ENCODE results near the gene ATG10.
"Not testable (repeated sequence)": the region's sequence is repeated elsewhere in the genome, so short reads cannot be mapped to it uniquely, and the experiment has no call there.

ATG10 gene

GRCh38 chr5:82010696-82011095 is 38.9 kb downstream of the ATG10 start:
- Mint-ChIP-seq H3K4me1 (ENCODE audit: low read depth) (peaks cover 3% of the 10 kb centered on the region), H3K4me3 (no peak overlapping the region), H3K9me3 (ENCODE audit: low read depth) (peaks cover 8% of the 10 kb centered on the region), H3K27me3 (no peaks in the 10 kb centered on the region), H3K36me3 (peaks cover 31% of the 10 kb centered on the region), H3K27ac (no peak overlapping the region)

DNA sequence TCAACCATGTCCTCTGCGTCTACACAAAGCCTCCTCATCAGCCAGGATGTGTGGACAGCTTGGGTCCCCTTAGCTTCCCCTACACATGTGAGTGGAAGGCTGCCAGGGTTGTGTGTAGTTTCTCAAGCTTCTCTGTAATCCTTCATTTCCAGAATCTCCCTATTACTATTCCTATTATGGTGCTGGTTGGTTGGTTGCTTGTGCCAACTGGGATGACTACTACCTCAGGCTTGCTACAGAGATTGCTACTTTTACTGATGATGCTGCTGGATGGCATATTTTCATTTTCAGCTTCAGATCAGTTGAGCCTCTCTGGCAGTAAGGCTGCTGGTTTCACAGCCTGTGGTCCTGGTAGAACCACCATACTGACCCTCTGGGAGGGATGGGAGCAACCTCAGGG is 39.9 kb downstream of the ATG10 start:
- no peaks in the 10 kb centered on the region for H3K27me3 Mint-ChIP-seq
- peaks cover 3% of the 10 kb centered on the region for H3K4me1 Mint-ChIP-seq (ENCODE audit: low read depth)
- peaks cover 35% of the 10 kb centered on the region for H3K36me3 Mint-ChIP-seq
- H3K4me3 Mint-ChIP-seq: no peak overlapping the region
- H3K9me3 Mint-ChIP-seq (ENCODE audit: low read depth): peaks cover 14% of the 10 kb centered on the region
- no peak overlapping the region for H3K27ac Mint-ChIP-seq

DNA sequence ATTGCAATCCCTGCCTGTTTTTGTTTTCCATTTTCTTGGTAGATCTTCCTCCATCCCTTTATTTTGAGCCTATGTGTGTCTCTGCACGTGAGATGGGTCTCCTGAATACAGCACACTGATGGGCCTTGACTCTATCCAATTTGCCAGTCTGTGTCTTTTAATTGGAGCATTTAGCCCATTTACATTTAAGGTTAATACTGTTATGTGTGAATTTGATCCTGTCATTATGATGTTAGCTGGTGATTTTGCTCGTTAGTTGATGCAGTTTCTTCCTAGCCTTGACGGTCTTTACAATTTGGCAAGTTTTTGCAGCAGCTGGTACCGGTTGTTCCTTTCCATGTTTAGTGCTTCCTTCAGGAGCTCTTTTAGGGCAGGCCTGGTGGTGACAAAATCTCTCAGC is 42.8 kb downstream of the ATG10 start:
- H3K4me1 Mint-ChIP-seq (ENCODE audit: low read depth); H3K27me3 Mint-ChIP-seq; H3K27ac Mint-ChIP-seq; H3K4me3 Mint-ChIP-seq: not testable (repeated sequence)
- Mint-ChIP-seq H3K9me3 (ENCODE audit: low read depth) (peaks cover 14% of the 10 kb centered on the region), H3K36me3 (peaks cover 37% of the 10 kb centered on the region)

DNA sequence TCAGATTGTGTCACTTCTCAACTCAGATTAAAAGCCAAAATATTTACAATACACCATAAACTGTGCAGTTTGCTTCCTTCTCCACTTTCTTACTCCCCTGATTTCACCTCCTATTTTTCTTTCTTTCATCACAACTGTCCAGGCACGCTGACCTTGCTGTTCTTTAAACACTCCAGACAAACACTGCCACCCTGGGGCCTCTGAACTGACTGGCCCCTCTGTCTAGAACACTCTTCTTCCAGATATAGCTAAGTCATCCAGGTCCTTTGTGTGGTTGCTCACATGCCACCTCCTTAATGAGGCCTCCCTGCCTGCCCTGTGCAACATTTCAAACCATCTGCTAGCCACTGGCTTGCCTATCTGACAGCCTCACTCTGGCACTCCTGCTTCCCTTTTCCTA is 46.6 kb downstream of the ATG10 start:
- no peak overlapping the region for H3K4me3 Mint-ChIP-seq
- H3K9me3 Mint-ChIP-seq (ENCODE audit: low read depth): peaks cover 10% of the 10 kb centered on the region
- peaks cover 25% of the 10 kb centered on the region for H3K36me3 Mint-ChIP-seq
- no peak overlapping the region for H3K27ac Mint-ChIP-seq
- no peaks in the 10 kb centered on the region for H3K27me3 Mint-ChIP-seq
- peaks cover 3% of the 10 kb centered on the region for H3K4me1 Mint-ChIP-seq (ENCODE audit: low read depth)

GRCh38 chr5:82019342-82020138 is 47.7 kb downstream of the ATG10 start:
- H3K27me3 Mint-ChIP-seq: no peaks in the 10 kb centered on the region
- peaks cover 19% of the 10 kb centered on the region for H3K36me3 Mint-ChIP-seq
- H3K4me3 Mint-ChIP-seq: no peak overlapping the region
- peaks cover 3% of the 10 kb centered on the region for H3K4me1 Mint-ChIP-seq (ENCODE audit: low read depth)
- no peak overlapping the region for H3K27ac Mint-ChIP-seq
- H3K9me3 Mint-ChIP-seq (ENCODE audit: low read depth): peaks cover 6% of the 10 kb centered on the region

- Mint-ChIP-seq H3K4me3 (no peak overlapping the region), H3K9me3 (ENCODE audit: low read depth) (no peaks in the 10 kb centered on the region), H3K36me3 (peaks cover 9% of the 10 kb centered on the region), H3K4me1 (ENCODE audit: low read depth) (peaks cover 1% of the 10 kb centered on the region), H3K27me3 (no peaks in the 10 kb centered on the region), H3K27ac (no peak overlapping the region)
Measured at GRCh38 chr5:82022499-82022898, 50.7 kb downstream of the ATG10 start.

GRCh38 chr5:82023644-82024043 is 51.8 kb downstream of the ATG10 start:
- no peak overlapping the region for H3K4me3 Mint-ChIP-seq
- peaks cover 5% of the 10 kb centered on the region for H3K36me3 Mint-ChIP-seq
- H3K4me1 Mint-ChIP-seq (ENCODE audit: low read depth): peaks cover 1% of the 10 kb centered on the region
- H3K27me3 Mint-ChIP-seq: no peaks in the 10 kb centered on the region
- no peaks in the 10 kb centered on the region for H3K9me3 Mint-ChIP-seq (ENCODE audit: low read depth)
- no peak overlapping the region for H3K27ac Mint-ChIP-seq

DNA sequence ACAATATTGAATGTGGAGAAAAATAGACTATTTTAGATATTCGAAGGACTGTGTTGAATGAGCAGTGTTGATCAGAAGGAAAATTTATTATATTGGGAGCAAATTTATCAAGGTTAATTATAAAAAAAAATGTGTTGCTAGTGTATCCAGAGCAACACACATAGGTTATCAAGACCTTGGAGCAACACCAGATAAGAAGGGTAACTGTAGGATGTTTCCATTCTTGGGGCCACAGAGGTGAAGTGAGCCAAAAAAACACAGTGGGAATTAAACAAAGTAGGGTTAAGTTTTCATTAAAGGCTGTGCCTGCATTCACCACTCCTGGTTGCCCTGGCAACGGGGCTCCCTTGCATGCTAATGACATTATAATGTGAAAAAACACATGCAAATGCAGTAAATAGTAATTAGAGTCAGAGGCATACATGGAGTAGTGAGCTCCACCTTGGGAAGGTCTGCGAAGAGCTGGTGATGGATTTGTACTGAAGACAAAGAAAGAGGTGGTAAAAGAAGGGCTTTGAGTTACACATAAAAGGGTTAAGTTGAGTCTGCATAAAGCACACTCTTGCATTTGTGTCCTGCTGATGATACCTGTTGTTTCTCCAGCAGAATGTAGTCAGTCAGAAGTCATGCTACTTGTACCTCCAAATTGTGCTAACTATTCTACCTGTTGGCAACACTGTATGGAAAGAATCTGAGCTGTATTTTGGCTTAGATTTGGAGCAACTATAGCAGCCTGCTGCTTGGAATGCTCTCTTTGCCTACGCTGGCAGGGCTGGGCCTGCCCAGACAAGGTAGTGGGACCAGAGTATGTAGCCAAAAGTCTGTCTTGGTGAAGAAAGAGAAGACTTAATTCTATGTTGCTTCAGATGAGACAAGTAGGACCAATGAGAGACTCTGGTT is 59.6 kb downstream of the ATG10 start:
- Mint-ChIP-seq H3K27ac (no peak overlapping the region), H3K4me1 (ENCODE audit: low read depth) (peaks cover 1% of the 10 kb centered on the region)

DNA sequence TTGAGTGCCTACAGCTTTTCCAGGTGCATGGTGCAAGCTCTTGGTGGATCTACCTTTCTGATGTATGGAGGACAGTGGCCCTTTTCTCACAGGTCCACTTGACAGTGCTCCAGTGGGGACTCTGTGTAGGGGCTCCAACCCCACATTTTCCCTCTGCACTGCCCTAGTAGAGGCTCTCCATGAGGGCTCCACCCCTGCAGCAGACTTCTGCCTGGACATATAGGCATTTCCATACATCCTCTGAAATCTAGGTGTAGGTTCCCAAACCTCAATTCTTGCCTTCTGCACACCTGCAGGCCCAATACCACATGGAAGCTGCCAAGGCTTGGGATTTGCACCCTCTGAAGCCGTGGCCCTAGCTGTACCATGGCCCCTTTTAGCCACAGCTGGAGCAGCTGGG is 71.1 kb downstream of the ATG10 start:
- H3K9me3 Mint-ChIP-seq (ENCODE audit: low read depth); H3K4me1 Mint-ChIP-seq (ENCODE audit: low read depth); H3K27me3 Mint-ChIP-seq; H3K27ac Mint-ChIP-seq; H3K4me3 Mint-ChIP-seq: not testable (repeated sequence)
- peaks cover 31% of the 10 kb centered on the region for H3K36me3 Mint-ChIP-seq

More for the DNA sequence above, 59.6 kb downstream of the ATG10 start:
- Mint-ChIP-seq H3K9me3 (ENCODE audit: low read depth) (no peaks in the 10 kb centered on the region), H3K36me3 (peaks cover 4% of the 10 kb centered on the region), H3K4me3 (no peak overlapping the region), H3K27me3 (no peaks in the 10 kb centered on the region)

GRCh38 chr5:82044010-82044409 is 72.2 kb downstream of the ATG10 start:
- Mint-ChIP-seq H3K36me3 (peaks cover 26% of the 10 kb centered on the region), H3K27ac (no peak overlapping the region), H3K4me1 (ENCODE audit: low read depth) (no peaks in the 10 kb centered on the region), H3K4me3 (no peak overlapping the region), H3K27me3 (no peaks in the 10 kb centered on the region), H3K9me3 (ENCODE audit: low read depth) (peaks cover 6% of the 10 kb centered on the region)

GRCh38 chr5:82045554-82046275 is 73.9 kb downstream of the ATG10 start:
- Mint-ChIP-seq H3K27me3 (no peaks in the 10 kb centered on the region), H3K9me3 (ENCODE audit: low read depth) (peaks cover 6% of the 10 kb centered on the region), H3K4me1 (ENCODE audit: low read depth) (no peaks in the 10 kb centered on the region), H3K36me3 (peaks cover 25% of the 10 kb centered on the region), H3K27ac (no peak overlapping the region), H3K4me3 (no peak overlapping the region)

DNA sequence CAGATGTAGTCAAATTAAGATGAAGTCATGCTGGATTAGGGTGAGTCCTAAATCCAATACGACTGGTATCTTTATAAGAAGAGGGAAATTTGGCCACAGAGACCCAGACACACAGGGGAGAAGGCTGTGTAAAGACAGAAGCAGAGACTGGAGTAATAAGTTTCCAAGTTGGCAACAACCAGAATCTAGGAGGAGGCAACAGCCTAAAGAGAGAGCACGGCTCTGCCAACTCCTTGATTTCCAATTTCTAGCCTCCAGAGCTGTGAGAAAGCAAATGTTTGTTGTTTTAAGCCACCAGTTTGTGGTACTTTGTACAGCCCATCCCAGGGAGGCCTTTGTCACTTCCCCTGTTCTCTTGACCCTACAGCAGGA is 74.4 kb downstream of the ATG10 start:
- Mint-ChIP-seq H3K36me3 (peaks cover 25% of the 10 kb centered on the region), H3K4me3 (no peak overlapping the region), H3K27me3 (no peaks in the 10 kb centered on the region), H3K4me1 (ENCODE audit: low read depth) (no peaks in the 10 kb centered on the region), H3K9me3 (ENCODE audit: low read depth) (peaks cover 6% of the 10 kb centered on the region), H3K27ac (no peak overlapping the region)

DNA sequence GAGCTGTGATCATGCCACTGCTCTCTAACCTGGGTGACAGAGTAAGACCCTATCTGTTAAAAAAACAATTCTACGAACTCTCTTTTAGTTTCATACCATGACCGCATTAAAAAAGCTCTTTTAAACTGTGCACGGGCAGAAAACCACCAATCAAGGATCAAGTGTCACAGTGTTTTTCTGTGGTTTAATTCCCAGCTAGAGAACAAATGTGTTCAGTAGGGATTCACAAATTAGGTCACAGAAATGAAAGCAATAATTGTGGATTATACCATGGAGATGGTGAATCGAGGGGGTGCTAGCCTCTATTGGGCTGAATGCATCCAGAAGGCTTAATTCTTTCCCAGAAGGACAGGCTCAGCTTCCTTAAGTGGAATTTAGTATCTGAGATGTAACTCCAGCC is 79.1 kb downstream of the ATG10 start:
- Mint-ChIP-seq H3K36me3 (peaks cover 9% of the 10 kb centered on the region), H3K27ac (no peak overlapping the region), H3K4me1 (ENCODE audit: low read depth) (peaks cover 10% of the 10 kb centered on the region), H3K9me3 (ENCODE audit: low read depth) (no peaks in the 10 kb centered on the region), H3K27me3 (no peaks in the 10 kb centered on the region), H3K4me3 (no peak overlapping the region)

DNA sequence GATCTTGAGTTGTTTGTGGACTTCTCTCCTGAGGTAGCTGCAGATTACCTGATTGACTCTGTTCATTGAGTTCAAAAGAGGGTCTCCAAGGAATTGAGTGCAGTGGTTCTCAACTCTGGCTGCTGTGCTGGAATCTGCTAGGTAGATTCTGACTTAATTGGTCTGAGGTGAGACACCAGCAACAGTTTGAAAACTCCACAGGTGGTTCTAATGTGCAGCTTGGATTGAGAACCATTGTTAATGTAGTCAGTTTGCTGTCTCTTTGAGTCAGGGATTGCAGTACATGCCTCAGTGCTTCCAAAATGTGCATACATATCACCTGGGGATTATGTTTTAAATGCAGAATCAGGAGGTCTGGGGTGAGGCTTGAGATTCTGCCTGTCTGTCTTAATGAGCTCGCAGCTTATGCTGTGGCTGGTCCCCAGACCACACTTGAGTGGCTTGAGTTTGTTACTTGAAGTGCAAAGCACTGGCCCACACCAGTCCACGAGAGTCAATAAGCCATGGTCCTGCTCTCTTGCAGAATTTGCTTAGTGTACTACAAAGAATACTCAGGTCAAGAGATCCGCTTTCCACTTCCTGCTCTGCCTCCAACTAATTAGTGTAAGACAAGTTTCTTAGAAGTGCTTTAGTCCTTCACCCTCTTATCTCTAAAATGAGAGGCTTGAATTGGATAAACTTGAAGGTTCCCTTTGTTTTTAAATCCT is 82.3 kb downstream of the ATG10 start:
- H3K36me3 Mint-ChIP-seq: peaks cover 2% of the 10 kb centered on the region
- no peaks in the 10 kb centered on the region for H3K9me3 Mint-ChIP-seq (ENCODE audit: low read depth)
- H3K27ac Mint-ChIP-seq: no peak overlapping the region
- H3K4me1 Mint-ChIP-seq (ENCODE audit: low read depth): peaks cover 10% of the 10 kb centered on the region
- no peaks in the 10 kb centered on the region for H3K27me3 Mint-ChIP-seq
- H3K4me3 Mint-ChIP-seq: no peak overlapping the region
